NCI-H2171 (cell line): ENCODE data around the gene FBXW11.
"Not testable (repeated sequence)": the region's sequence is repeated elsewhere in the genome, so short reads cannot be mapped to it uniquely, and the experiment has no call there.

Experiments used
- DNase-seq: peaks from one replicate; lab custom pipeline; 2025; lab: John Stamatoyannopoulos, UW

Gene FBXW11

GRCh38 chr5:171911152-171911551, 95.3 kb downstream of the FBXW11 start:
- DNase-seq: no peak

DNA sequence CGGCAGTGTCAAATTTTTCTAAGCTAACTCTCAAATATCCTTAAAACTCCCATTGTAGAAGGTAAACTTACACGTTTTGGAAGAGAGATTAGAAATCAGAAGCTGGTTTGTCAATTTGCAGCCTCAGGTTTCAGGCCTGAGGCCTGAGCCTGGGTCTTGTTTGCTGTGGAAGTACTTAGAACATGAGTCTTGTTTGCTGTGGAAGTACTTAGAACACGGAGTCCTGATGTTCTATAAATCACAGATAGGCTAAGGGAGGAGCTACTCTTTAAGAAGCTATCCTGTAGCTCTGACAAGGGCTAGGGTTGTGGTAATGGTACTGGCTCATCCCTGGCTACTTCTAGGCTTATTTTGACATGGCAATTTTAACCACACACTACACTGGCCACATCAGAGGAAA, 97.8 kb downstream of the FBXW11 start:
- DNase-seq: no peak

DNA sequence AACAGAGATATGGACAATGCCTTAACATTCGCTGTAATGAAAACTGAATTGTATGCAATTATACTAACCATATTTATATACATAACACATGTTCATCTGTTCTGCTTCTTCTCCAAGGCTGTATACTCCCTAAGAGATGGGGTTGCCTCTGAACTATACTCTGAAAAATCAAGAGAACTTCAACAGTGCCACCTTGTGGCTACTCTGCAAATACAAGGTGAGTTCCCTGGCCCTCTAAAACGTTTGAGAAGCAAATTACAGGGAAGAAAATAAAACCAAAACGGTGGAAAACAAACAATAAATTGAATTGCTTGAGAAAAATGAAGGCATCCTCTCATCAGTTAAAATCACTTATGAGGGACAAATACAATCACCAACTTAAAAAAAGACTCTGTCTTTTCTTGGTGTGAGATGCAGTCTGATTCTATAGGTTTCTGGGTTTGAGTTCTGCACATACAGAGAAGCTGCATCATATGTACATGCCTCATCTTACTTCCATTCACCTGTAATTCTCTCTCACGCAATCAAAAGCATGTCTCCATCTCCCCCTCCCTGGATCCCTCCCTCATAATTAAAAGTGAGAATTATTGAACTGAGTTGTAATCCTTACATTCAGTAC, 98.6 kb downstream of the FBXW11 start:
- DNase-seq: no peak

DNA sequence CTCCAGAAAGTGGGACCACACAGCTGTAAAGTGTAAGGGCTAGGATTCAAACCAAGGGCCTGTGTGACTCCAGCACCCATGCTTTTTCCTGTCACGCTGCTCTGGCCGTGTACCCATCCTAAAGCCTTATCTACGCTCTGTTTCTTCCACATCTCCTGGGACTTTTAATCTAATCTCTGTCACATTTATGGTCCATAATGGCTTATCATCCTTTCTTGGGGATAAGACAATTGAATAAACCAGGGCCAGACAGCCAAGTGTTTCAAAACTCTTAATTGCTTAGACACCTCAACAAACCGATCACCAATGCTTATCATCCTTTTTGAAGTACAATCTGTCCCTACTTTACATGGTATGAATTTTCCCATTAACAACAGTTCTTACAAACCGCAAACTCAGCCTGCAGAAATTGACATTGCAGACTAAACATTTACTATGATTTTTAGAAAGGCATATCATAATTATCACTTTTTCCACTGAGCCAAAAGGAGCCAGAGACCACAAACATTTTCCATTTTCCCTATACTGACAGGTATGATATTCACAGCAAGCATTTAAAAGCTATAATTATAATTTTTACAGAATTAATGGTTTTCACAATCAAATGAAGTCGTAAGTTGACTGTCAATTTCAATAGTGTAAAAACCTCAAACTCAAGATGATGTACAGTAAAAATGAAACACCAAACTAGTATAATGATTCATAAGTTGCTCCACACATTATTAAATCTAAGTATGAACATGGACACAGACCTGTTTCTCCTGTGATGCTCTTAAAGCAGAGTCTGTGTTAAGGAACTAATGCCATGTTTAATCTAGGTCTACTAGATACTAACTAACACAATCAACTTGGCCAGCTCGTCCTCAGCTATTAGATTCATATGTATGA, 99.5 kb downstream of the FBXW11 start:
- DNase-seq: no peak

DNA sequence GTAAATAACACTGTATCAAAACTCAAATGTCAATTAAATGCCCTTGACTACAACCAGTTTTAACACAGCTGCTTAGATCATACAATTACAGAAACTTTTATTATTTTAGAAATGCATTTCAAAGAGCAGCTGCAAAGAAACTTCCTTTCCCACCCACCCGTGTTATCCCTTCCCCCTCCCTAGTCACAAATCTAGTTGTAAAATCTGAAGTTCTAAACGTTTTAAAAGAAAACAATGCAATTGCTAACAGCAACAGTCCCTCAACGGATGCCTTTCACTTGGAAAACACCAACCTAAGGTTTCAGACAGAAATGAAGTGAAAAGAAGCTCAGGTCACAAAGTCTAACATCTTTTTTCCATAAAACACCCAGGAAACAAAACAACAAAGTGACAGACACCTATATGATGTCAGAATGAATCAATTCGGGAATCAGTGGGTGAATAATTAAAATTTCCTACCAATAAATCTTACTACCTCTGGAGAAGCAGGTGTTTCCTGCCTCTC, 100.3 kb downstream of the FBXW11 start:
- no peak for DNase-seq

- DNase-seq: no peak
Observed at GRCh38 chr5:171904886-171905285, 101.6 kb downstream of the FBXW11 start.

GRCh38 chr5:171901764-171902163, 104.7 kb downstream of the FBXW11 start:
- no peak for DNase-seq

DNA sequence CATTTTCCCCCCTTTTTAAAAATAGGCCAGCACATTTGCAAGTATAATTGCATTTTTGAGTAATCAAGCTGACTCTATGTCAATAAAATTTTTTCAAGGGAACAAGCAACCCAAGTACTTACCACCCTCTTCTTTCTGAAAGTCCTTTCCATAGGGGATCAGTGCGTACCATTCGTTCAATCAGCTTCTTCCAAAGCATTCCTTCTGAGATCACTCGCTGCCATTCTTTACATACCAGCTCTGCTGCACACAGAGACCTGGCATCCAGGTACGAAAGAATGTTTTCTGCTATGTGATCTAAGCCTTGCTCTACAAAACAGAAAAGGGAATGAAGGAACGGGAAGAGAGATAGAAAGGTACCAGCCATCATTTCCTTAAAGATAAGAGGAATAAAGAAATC, 106.6 kb downstream of the FBXW11 start:
- no peak for DNase-seq

- DNase-seq: no peak
Observed at GRCh38 chr5:171898879-171899278, 107.6 kb downstream of the FBXW11 start.

DNA sequence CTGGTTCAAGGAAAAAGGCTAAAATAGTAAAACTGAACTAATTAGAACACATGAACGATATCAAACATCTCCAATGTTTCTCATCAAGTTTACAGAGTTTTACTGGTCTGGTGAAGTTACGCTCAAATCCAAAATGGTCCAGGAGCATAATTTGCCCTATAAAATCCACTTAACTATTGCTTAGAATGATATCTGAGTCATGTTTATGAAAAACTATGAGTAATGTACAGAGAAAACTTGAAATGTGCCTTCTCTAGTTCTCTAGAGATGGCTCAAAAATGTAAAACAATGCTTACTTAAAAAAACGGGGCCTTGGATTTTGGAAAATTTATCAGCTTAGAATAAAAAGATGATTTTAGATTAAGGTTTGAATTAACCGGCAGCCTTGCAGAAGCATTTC, 108.1 kb downstream of the FBXW11 start:
- no peak for DNase-seq

DNA sequence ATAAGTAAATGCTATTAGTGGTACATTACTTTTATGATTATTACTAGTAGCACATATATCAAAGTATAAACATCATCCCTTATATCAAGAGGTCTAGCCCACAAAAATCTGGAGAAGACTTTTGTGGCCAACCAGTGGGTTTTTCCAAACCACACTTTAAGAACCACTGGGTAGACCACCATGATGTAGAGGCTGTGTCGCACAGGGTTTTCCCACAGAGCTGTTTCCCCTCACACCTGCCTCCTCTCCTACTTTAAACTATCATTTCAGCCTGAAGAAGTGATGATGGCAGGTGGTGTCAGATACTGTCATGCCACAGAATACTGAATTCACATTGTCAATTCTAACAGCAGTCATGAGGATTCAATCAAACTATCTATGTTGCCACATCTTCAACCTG, 109.2 kb downstream of the FBXW11 start:
- DNase-seq: no peak

DNA sequence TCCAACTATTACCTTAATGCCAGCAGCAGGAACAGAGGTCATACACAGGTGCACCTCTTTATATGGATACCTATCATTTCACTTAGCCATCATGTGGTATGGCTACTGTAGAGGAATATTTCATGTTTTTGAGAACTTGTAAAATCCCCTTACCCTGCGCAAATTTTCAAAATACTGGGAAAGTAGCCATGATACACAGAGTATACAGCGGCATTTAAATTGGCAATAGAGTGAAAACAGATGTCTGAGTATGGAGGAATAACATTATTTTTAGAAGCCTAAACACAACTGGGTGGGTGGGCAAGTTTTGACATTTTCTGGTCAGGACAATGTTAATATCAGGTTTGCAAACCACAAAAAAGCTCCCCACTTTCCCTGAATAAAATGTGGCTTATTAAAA, 111.4 kb downstream of the FBXW11 start:
- DNase-seq: no peak

DNA sequence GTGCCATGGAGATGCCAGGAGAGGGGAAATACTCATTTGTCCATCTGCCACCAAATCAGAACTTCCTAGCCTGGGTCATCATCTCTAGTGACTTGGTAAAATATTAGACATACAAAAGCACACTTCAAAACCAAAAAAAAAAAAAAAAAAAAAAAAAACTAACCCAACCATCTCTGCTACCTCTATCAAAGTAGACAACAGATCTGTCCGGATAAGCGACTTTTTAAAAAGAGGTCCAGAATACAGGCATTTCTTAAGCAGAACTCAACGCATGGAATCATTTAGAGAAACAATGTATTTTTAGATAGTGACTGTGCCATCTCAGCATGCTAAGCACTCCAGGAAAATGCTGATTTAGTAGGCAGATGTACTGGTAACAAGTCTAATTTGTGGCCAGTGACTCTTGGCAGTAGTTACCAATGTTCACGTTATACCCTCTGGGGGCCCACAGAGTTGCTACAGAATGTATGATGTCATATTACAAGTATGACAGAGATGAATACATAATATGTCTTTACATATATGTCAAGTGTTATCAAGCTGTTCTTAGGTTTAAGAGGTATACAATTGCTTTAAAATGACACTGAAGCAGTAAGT, 113.0 kb downstream of the FBXW11 start:
- no peak for DNase-seq

GRCh38 chr5:171891595-171891994, 114.8 kb downstream of the FBXW11 start:
- no peak for DNase-seq

DNA sequence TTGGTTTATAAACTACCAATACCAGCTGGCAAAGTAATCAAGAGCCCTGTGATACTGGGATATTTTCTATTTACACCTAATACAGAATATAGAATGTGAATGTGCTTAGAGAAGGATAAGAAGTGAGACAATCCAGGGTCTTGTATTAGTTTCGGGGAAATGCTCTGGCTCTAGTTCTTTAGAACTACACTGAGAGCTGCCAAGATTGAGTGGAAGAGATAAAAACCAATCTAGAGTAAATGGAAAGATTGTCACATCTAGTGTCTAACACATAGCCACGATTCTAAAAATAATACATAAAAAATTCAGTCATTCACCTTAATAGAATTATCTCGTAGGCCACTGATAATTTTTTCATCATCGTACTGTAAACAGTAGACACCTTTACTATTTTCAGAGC, 115.3 kb downstream of the FBXW11 start:
- DNase-seq: no peak

- no peak for DNase-seq
Observed at GRCh38 chr5:171888051-171888481, 118.4 kb downstream of the FBXW11 start.

GRCh38 chr5:171886037-171886436, 120.4 kb downstream of the FBXW11 start:
- DNase-seq: not testable (repeated sequence)

GRCh38 chr5:171882118-171882517, 124.3 kb downstream of the FBXW11 start:
- DNase-seq: no peak

GRCh38 chr5:171874234-171874633, 132.2 kb downstream of the FBXW11 start:
- DNase-seq: no peak

DNA sequence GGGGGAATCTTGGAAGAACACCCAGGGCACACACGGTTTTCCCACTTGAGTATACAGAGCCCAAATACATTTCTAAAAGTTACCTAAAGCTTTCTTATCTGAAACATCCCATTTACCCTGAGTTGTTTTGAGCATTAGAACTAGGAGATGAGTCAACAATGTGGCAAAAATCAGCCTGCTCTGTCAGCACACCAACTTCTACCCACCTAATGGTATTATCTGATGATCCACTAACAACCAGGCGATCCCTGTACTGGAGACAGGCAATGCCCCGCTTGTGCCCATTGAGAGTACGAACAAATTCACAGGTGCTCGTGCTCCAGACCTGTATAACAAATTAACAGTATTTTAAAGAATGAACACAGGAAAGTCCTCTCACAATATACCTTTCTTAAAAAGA, 133.8 kb downstream of the FBXW11 start:
- DNase-seq: no peak

- DNase-seq: no peak
Observed at GRCh38 chr5:171871711-171872110, 134.7 kb downstream of the FBXW11 start.

GRCh38 chr5:171869956-171870355, 136.5 kb downstream of the FBXW11 start:
- no peak for DNase-seq

GRCh38 chr5:171868236-171868635, 138.2 kb downstream of the FBXW11 start:
- DNase-seq: no peak
